Mucosa of stomach (tissue), 1 donor: Measurements from ENCODE around the gene TSPOAP1.

Source experiments
- H3K27me3 ChIP-seq: one replicate; pipeline ENCODE4 v1.7.0; 2013; ENCODE audit warnings: mild to moderate bottlenecking, low read length; ENCODE audit not compliant: control insufficient read depth, insufficient read depth
- H3K36me3 ChIP-seq: one replicate; pipeline ENCODE4 v1.7.0; 2013; ENCODE audit warnings: low read length; ENCODE audit not compliant: control insufficient read depth, insufficient read depth
- H3K4me1 ChIP-seq: one replicate; pipeline ENCODE4 v1.7.0; 2013; ENCODE audit warnings: mild to moderate bottlenecking, low read length; ENCODE audit not compliant: control insufficient read depth, insufficient read depth
- H3K4me3 ChIP-seq: one replicate; pipeline ENCODE4 v1.7.0; 2013; ENCODE audit warnings: low read length
- H3K9ac ChIP-seq: one replicate; pipeline ENCODE4 v1.7.0; 2013; ENCODE audit warnings: mild to moderate bottlenecking, low read length, moderate library complexity
- H3K9me3 ChIP-seq: one replicate; pipeline ENCODE4 v1.7.0; 2013; ENCODE audit warnings: mild to moderate bottlenecking, low read length, moderate library complexity; ENCODE audit not compliant: control insufficient read depth
- donor health status: Pancreatic carcinoma.

Gene TSPOAP1

DNA sequence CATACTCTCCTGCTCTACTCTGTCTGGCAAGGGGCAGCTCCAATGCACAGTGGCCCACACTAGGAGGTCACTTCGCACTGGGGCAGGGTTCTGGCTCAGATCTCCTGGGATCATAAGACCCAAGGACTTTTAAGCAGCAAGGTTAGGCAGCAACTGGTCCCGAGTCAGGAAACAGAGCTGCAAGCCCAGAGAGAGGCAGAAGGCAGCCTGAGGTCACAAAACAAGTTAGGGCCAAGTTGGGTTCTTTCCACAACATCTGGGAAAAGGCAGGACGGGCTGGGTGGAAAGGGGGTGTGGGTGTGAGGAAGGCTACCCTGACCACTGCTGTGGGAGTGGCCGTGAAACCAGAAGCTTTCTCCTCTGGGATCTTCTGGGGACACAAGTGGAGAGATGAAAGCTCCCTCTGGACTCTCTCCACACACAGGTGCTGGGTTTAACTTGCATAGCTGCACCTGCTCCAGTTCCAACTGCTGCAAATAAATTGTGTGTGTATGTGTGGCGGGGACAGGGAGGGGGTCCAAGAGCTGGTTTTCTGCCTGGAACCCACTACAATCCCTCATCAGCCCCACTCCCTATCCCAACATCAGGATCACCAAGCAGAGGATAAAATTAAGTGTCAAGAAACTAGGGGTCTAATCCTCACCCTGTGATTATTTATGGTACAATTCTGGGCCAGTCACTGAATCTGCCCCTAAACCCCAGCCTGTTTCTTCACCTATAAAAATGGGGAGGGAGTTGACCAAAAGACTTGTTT is 8.0 kb upstream of the TSPOAP1 start:
- peak overlapping the region; percentile 65 for H3K9ac ChIP-seq
- H3K27me3 ChIP-seq, result no peaks in the 10 kb centered on the region
- H3K4me1 ChIP-seq, result peaks cover 24% of the 10 kb centered on the region
- H3K9me3 ChIP-seq, result no peaks in the 10 kb centered on the region
- no peak overlapping the region for H3K4me3 ChIP-seq
- H3K36me3 ChIP-seq, result no peaks in the 10 kb centered on the region

DNA sequence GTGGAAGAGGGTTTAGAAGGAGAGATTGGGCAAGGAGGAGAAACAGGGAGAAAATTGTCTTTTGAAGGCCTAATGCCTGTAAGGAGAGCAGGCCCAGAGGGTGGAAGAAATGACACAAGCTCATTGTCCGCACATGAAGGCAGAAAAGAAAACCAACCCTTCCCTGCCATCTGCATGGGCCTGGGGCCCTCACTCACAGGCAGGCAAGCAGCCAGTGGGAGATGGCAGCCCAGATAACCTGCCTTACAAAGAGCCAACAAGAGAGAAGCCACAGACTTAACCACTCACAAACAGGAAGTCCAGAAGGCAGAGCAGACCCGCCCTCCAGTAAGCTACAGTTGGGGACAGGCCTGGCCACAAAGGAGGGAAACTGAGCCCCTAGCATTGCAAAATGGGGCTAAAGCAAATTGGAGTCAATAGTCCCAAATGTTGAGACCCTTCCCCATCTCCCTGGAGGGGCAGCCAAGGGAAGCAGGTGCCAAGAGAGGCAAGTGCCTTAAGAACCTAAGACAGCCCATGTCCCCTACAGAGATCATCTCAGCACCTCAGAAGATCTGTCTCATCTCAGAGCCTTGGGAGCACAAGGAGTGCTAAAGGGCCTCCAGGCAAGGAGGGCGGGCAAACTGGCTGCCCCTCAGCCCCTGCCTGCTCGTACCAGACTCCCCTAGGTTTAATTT is 7.3 kb upstream of the TSPOAP1 start:
- Histone ChIP-seq H3K4me1 (peaks cover 24% of the 10 kb centered on the region), H3K27me3 (no peaks in the 10 kb centered on the region), H3K36me3 (no peaks in the 10 kb centered on the region), H3K9me3 (no peaks in the 10 kb centered on the region), H3K9ac (peak overlapping the region; percentile 37), H3K4me3 (no peak overlapping the region)

DNA sequence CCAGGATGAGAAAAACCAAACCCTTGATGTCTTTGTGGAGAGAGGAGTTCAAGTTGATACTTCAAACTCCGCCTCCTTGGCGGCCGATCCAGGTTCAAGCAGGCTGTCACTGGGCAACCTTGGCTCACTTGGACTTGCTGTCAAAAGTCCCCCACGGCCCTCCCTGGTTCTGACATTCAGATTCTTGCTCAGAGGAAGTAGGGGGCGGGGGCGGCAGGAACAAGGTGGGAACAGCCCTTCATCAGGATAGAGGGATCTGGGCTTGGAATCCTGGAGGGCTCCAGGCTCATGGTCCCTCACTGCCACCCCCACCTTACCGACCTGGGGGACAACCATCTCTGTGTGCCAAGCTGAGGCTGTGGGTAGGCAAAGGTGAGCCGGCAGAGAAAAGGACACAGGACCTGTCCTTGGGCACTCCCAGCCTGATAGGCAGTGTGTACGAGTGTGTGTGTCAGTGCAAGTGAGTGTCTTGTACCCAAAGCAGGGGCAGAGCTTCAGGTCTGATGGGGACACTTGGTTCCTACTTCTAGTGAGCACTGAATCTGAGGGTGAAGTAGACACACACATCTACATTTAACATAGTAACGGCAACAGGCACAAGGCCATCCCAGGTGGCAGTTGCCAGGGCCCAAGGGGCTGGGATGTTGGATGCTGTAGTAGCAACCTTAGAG is 6.6 kb upstream of the TSPOAP1 start:
- H3K4me1 ChIP-seq, result peaks cover 24% of the 10 kb centered on the region
- H3K9ac ChIP-seq, result peak overlapping the region; percentile 37
- H3K4me3 ChIP-seq, result no peak overlapping the region
- no peaks in the 10 kb centered on the region for H3K27me3 ChIP-seq
- no peaks in the 10 kb centered on the region for H3K9me3 ChIP-seq
- no peaks in the 10 kb centered on the region for H3K36me3 ChIP-seq

DNA sequence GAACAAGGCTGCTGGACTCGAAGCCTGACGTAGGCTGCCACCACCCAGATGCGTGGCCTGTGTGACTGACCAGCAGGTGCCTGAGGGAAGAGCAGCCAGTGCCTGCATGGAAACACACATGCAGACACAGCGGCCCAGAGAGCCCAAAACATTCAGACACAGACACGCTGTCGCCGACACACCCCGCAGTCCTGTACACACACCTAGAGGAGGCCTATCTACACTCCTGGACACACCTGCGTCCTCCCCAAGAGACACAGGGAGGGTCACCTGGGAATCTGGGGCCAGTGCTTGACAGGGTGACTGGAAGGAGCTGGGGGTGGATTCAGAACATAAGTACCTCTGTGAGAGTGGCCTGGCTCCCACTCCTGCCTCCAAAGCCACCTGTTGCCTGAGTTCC is 6.1 kb upstream of the TSPOAP1 start:
- H3K27me3 ChIP-seq, result no peaks in the 10 kb centered on the region
- no peak overlapping the region for H3K9ac ChIP-seq
- no peaks in the 10 kb centered on the region for H3K9me3 ChIP-seq
- H3K4me1 ChIP-seq, result peaks cover 24% of the 10 kb centered on the region
- H3K4me3 ChIP-seq, result no peak overlapping the region
- H3K36me3 ChIP-seq, result no peaks in the 10 kb centered on the region

DNA sequence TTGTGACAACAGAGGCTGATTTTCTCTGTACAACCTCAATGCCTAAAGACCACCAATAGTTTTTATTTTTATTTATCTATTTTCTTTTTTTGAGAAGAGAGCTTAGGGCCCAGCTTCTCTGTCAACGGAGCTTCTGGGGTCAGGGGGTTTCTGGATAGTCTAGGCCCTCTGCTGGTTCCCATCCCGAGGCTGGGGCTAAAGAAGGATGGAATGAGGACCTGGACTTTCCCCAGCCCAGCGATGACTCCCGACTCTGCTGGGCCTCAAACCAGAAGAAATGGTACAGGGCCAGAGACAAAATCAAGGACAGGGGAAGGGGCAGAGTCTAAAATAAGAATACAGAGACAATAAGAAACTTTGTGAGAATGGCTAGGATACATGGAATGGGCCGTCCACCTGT is 5.7 kb upstream of the TSPOAP1 start:
- H3K36me3 ChIP-seq, result no peaks in the 10 kb centered on the region
- H3K4me1 ChIP-seq, result peaks cover 22% of the 10 kb centered on the region
- H3K4me3 ChIP-seq, result no peak overlapping the region
- no peaks in the 10 kb centered on the region for H3K27me3 ChIP-seq
- no peaks in the 10 kb centered on the region for H3K9me3 ChIP-seq
- H3K9ac ChIP-seq, result no peak overlapping the region

DNA sequence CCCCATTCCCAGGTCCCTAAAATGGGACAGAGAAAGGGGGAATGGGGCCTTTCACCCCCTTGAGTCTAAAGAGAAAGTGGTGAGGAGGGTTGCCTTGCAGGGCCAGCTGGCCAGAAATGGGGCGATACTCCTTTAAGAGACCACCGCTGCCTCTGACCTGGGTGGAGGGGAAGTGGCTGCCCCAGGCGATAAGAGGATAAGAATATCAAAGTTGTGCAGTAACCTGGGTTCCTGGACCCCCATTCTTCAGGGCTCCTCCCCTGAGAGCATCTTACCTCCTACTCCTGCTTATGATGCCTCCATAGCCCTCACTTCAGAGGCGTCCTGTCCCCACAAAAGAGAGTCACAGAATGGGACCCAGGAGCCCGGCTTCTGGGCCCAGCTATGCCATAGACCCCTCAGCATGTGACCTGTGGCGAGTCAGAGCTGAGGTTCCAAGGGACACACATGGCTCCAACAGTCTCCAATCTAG is 5.2 kb upstream of the TSPOAP1 start:
- Histone ChIP-seq H3K4me1 (peaks cover 17% of the 10 kb centered on the region), H3K9ac (no peak overlapping the region), H3K36me3 (no peaks in the 10 kb centered on the region), H3K9me3 (no peaks in the 10 kb centered on the region), H3K4me3 (no peak overlapping the region), H3K27me3 (no peaks in the 10 kb centered on the region)

DNA sequence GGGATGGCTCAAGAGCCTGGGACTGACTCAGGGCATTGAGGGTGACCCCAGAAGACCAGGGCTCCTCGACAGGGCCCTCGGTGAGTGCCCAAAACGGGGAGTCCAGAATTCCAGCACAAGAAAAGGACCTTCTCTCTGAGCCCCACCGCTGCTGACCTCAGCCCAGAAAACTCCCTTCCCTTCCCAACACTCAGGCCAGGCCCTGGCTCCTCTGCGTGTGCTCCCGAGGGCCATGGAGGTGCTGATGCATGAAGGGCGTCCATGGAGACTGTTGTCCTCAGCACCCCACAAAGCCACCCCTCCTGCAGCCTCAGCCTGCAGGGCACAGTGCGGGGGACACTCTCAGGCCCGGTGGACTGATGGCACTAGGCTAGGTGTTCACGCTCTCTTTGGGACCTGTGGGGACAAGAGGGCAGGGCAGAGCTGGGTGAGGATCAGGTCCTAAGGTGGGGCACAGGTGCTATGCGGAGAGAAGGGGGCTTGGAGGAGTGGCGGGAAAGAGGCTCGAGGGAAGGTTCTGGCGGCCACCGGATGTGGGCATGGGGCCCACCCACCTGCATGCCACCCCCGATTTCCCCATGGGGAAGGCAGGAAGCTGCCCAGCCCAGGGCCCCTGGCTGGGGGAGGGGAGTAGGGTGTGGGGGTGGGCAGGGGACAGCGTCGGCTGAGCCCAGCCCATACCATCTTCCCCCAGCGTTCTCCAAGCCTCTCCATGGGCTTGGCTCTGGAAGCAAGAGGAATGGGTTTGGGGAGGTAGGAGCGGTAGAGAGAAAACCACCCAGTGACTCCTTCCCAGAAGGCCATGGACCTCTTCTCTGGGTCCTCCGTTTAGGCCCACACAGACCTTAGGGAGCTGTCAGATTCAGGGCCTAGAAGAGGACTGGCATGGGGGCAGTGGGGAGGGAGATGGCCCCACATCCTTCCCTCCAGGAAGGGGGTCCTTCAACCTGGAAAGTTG is 4.5 kb upstream of the TSPOAP1 start:
- H3K9me3 ChIP-seq, result no peaks in the 10 kb centered on the region
- no peaks in the 10 kb centered on the region for H3K27me3 ChIP-seq
- peaks cover 17% of the 10 kb centered on the region for H3K4me1 ChIP-seq
- no peaks in the 10 kb centered on the region for H3K36me3 ChIP-seq
- H3K4me3 ChIP-seq, result no peak overlapping the region
- H3K9ac ChIP-seq, result no peak overlapping the region

DNA sequence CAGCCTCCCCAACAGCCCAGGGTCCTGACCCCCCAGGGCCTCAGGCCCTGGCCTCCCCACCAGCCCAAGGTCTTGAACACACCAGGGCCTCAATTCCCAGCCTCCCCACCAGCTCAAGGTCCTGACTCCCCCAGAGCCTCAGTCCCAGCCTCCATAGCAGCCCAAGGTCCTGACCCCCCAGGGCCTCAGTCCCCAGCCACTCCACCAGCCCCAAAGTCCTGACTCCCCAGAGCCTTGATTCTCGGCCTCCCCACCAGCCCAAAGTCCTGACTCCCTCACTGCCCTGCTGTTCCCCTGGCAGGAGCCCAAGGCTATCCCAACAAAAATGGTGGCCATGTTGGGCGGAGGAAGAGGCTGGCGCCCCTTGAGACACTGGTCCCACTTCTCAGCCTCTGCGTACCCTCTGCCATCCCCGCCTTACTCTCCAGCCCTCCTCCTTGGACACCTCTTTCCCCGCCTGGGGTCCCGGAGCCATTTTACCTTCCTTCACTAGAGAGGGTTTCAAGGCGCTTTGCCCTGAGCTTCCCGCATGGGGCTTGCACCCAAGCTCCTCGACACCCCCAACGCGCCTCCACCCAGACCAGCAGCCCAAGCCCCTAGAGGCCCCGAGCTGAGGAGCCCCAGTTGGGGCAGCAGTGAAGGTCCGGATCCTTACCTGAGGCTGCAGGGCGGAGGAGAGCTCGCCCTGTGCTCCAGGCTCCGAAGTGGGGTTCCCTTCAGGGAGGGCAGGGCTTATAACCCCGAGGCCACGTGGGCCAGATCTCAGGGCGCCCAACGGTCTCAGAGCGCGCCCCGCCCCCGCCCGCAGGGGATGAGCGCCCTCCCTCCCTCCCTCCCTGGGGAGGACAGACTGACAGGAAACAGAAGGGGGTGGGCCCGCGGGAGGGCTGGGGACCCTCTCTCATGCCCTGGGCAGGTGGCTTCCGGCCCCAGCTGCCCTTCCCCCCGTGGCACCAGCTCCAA is 3.5 kb upstream of the TSPOAP1 start:
- H3K9ac ChIP-seq, result peak overlapping the region; percentile 52
- no peaks in the 10 kb centered on the region for H3K9me3 ChIP-seq
- H3K4me3 ChIP-seq, result no peak overlapping the region
- peaks cover 3% of the 10 kb centered on the region for H3K27me3 ChIP-seq
- H3K36me3 ChIP-seq, result no peaks in the 10 kb centered on the region
- peaks cover 13% of the 10 kb centered on the region for H3K4me1 ChIP-seq

DNA sequence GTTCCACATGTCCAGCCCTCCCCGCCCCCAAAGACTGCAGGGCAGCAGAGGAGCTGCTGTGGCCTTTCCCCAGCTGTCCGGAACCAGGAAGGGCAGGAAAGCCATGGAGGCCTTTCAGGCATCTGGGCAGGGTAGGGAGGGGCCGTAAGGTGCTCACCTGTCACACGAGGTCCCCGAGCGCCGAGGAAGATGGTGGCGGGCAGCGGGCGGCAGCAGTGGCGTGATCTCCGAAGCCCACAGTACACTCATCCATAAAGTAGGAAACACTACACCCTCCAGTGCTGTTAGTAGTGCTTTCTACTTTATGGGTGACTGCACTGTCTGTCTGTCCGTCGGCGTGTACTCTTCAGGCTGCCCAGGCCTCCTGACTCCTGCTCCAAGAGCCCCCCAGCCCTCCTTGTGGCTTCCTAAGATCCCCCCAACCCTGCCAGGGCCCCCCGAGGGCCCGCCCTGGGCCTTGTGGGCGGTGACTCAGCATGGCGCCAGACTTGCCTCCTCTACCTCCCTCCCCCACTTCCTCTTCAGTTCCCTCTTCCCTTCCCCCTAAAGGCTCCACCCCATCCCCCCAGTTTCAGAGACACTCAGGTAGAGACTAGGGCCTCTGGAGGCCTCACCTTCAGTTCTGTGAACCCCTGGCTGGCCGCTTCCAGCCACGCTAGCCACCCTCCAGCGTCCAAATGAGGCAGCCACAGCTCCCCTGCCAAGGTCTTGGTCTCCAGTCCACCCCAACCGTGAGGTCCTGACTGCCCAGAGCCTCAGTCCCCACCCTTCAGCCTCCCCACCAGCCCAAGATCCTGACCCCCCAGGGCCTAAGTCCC is 2.6 kb upstream of the TSPOAP1 start:
- no peaks in the 10 kb centered on the region for H3K9me3 ChIP-seq
- no peak overlapping the region for H3K4me3 ChIP-seq
- no peaks in the 10 kb centered on the region for H3K36me3 ChIP-seq
- H3K9ac ChIP-seq, result peak overlapping the region; percentile 52
- peaks cover 13% of the 10 kb centered on the region for H3K4me1 ChIP-seq
- H3K27me3 ChIP-seq, result peaks cover 3% of the 10 kb centered on the region

DNA sequence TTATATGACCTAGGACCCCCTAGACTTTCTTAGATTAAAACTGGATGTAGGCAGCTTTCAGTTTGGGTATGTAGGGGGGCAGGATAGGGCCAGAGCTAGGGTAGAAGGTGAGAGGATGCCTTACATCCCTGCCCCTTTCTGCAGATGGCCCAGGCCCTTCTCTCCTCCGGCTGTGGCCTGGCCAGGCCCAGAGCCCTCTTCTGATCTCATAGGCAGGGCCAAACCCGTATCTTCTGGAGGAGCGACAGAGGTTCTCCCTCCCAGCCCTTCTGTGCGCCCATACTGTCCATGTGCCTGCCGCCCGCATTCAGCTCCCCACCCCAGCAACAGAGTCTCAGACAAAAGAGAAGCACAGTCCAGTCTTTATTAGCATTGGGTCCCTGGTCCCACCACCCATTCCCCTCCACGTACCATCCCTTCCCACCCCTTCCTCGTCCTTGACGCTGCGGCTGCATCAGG is 2.0 kb upstream of the TSPOAP1 start:
- Histone ChIP-seq H3K4me3 (no peak overlapping the region), H3K9me3 (no peaks in the 10 kb centered on the region), H3K36me3 (no peaks in the 10 kb centered on the region), H3K9ac (no peak overlapping the region), H3K4me1 (peaks cover 7% of the 10 kb centered on the region), H3K27me3 (peaks cover 3% of the 10 kb centered on the region)
